Measurements from ENCODE around the gene B4GALNT3. TPM values are rescaled to one million over a fixed set of nuclear protein-coding genes. Genes with fewer than 3 reads are reported as not detected.
"Not testable (repeated sequence)": the region's sequence is repeated elsewhere in the genome, so short reads cannot be mapped to it uniquely, and the experiment has no call there.

B4GALNT3 gene
- total RNA-seq, 1 donor from 2014 or later, result 8.2 TPM

DNA sequence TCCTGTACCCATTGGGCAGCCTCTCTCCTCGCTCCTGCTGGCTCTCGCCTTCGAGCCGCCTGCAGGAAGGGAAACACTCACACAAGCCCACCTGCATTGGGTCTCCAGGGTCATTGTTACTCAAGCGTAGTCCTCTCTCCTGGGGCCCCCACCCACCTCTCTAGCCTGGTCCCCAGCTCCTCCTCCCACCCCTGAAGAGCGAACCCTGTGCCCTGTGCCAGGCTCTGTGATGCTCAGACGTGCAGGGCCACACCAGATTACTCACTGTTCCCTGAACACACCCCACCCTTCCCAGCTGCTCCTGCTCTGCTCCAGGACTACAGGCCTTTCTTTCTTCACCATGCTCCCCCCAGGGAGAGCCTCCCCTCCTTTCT, 115.4 kb downstream of the B4GALNT3 start:
- no peak for FAIRE-seq

GRCh38 chr12:575948-576614, 116.3 kb downstream of the B4GALNT3 start:
- peak; percentile 59 for DNase-seq (ENCODE audit: low read depth)
- Histone ChIP-seq H3K36me3 (ENCODE audit: control insufficient read depth, insufficient read depth, low read length) (no peaks in the 10 kb centered on the region), H3K27me3 (ENCODE audit: control insufficient read depth, insufficient read depth, low read length) (no peaks in the 10 kb centered on the region), H3K4me3 (ENCODE audit: low read depth, low read length) (no peak overlapping the region)
- FAIRE-seq, result no peak
- TF ChIP-seq CTCF (IDR thresholded peaks at IDR 0.05; ENCODE audit: insufficient read depth, low read length, severe bottlenecking), result peak; percentile 99

More for the DNA sequence above, 115.4 kb downstream of the B4GALNT3 start:
- no peak for TF ChIP-seq CTCF (IDR thresholded peaks at IDR 0.05; ENCODE audit: insufficient read depth, low read length, severe bottlenecking)
- Histone ChIP-seq H3K4me3 (ENCODE audit: low read depth, low read length) (no peak overlapping the region), H3K36me3 (ENCODE audit: control insufficient read depth, insufficient read depth, low read length) (no peaks in the 10 kb centered on the region), H3K27me3 (ENCODE audit: control insufficient read depth, insufficient read depth, low read length) (no peaks in the 10 kb centered on the region)
- DNase-seq (ENCODE audit: low read depth), result peak; percentile 80

DNA sequence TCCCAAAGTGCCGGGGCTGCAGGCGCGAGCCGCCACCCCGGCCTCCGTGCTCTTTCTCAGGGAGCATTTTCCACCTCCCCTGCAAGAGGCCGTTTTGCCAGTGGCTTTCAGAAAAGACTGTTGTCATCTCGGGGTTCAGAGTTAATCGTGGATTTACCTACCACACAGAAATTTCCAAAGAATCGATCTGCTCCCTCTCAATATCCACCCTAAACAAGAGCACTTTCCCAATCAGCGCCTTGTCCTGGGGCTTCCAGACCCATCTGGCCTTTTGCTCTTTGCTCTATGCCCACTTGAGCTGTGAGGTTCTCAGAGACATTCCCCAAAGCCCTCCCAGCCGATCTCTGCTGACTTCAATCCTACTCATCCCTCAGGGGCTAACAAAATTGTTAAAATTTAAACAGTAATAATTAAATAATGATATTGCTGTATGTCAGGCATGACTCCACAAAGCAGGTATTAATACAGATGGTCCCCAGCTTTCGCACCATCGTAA, 116.9 kb downstream of the B4GALNT3 start:
- TF ChIP-seq CTCF (IDR thresholded peaks at IDR 0.05; ENCODE audit: insufficient read depth, low read length, severe bottlenecking), result no peak
- no peak for DNase-seq (ENCODE audit: low read depth)
- Histone ChIP-seq H3K27me3 (ENCODE audit: control insufficient read depth, insufficient read depth, low read length) (no peaks in the 10 kb centered on the region), H3K36me3 (ENCODE audit: control insufficient read depth, insufficient read depth, low read length) (no peaks in the 10 kb centered on the region), H3K4me3 (ENCODE audit: low read depth, low read length) (no peak overlapping the region)
- FAIRE-seq, result no peak

GRCh38 chr12:577994-578747, 118.4 kb downstream of the B4GALNT3 start:
- not testable (repeated sequence) for DNase-seq (ENCODE audit: low read depth); H3K36me3 ChIP-seq (ENCODE audit: control insufficient read depth, insufficient read depth, low read length); FAIRE-seq; H3K4me3 ChIP-seq (ENCODE audit: low read depth, low read length); H3K27me3 ChIP-seq (ENCODE audit: control insufficient read depth, insufficient read depth, low read length)

DNA sequence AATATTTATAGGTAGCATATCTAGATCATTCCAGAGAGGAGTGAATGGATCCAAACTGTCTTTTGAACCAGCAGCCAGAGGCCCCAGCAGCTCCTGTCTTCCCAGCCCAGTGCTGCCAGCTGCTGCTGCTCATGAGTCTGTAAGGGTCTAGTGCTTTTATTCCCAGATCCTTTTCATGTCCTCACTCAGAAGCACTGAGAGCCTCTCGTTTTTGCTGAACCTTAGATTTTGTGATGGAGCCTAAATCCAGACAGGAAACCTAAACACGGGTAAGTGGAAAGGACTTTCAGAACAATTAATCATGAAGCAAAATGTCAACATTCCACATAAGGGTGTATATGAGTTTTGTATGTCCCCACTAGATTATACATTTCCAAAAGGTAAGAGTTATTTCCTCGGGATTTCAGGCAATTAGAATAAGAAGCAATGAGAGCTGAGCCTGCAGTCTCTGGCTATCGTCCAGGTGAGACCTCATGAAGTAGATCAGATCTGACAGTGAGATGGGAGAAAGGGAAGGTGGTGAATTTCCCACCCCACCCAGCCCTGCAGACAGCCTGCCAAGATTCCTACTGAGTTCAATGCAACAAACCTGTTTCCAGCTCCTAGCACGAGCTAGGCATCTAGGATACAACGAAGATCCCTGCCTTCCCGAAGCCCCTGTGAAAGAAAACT, 119.1 kb downstream of the B4GALNT3 start:
- H3K27me3 ChIP-seq (ENCODE audit: control insufficient read depth, insufficient read depth, low read length), result no peaks in the 10 kb centered on the region
- TF ChIP-seq CTCF (IDR thresholded peaks at IDR 0.05; ENCODE audit: insufficient read depth, low read length, severe bottlenecking), result no peak
- DNase-seq (ENCODE audit: low read depth) (peak; percentile 44), FAIRE-seq (no peak)
- no peaks in the 10 kb centered on the region for H3K36me3 ChIP-seq (ENCODE audit: control insufficient read depth, insufficient read depth, low read length)
- H3K4me3 ChIP-seq (ENCODE audit: low read depth, low read length), result no peak overlapping the region
